HG02970 (cell line): ENCODE measurements around the gene CASR.

Experiments used
- ATAC-seq: cut with Tn5 transposase; IDR thresholded peaks from one replicate; pipeline ENCODE4 v1.9.1; 2021; ENCODE audit warnings: mild to moderate bottlenecking, moderate library complexity, moderate number of reproducible peaks; ENCODE audit not compliant: unreplicated experiment, low FRiP score

The CASR gene

GRCh38 chr3:122208579-122208978, 25.1 kb downstream of the CASR start:
- no peak for ATAC-seq

- ATAC-seq: no peak
Measured at GRCh38 chr3:122213650-122214049, 30.2 kb downstream of the CASR start.

GRCh38 chr3:122214711-122215110, 31.2 kb downstream of the CASR start:
- no peak for ATAC-seq

GRCh38 chr3:122215592-122216298, 32.3 kb downstream of the CASR start:
- no peak for ATAC-seq

GRCh38 chr3:122217901-122218300, 34.4 kb downstream of the CASR start:
- ATAC-seq: no peak

- ATAC-seq: no peak
Measured at GRCh38 chr3:122219242-122219872, 35.9 kb downstream of the CASR start.

GRCh38 chr3:122227036-122227781, 43.7 kb downstream of the CASR start:
- ATAC-seq: no peak

- ATAC-seq: no peak
Measured at GRCh38 chr3:122230174-122230573, 46.7 kb downstream of the CASR start.

GRCh38 chr3:122231465-122232157, 48.1 kb downstream of the CASR start:
- ATAC-seq: no peak

- ATAC-seq: no peak
Measured at GRCh38 chr3:122232485-122232884, 49.0 kb downstream of the CASR start.

GRCh38 chr3:122233101-122233952, 49.9 kb downstream of the CASR start:
- peak; percentile 35 for ATAC-seq

GRCh38 chr3:122234117-122234516, 50.6 kb downstream of the CASR start:
- ATAC-seq: no peak

GRCh38 chr3:122235147-122235546, 51.7 kb downstream of the CASR start:
- no peak for ATAC-seq

GRCh38 chr3:122239112-122239511, 55.6 kb downstream of the CASR start:
- no peak for ATAC-seq

GRCh38 chr3:122245513-122246174, 62.2 kb downstream of the CASR start:
- no peak for ATAC-seq

- no peak for ATAC-seq
Measured at GRCh38 chr3:122246199-122246598, 62.7 kb downstream of the CASR start.

- no peak for ATAC-seq
Measured at GRCh38 chr3:122247087-122247824, 63.8 kb downstream of the CASR start.

GRCh38 chr3:122247825-122248185, 64.3 kb downstream of the CASR start:
- ATAC-seq: no peak

GRCh38 chr3:122251428-122251827, 68.0 kb downstream of the CASR start:
- no peak for ATAC-seq
